ENCODE data around the gene ZNF600.
"Not testable (repeated sequence)": the region's sequence is repeated elsewhere in the genome, so short reads cannot be mapped to it uniquely, and the experiment has no call there.

Gene ZNF600

GRCh38 chr19:52786464-52787354, at the start of gene ZNF600:
TSS of gene ZNF600 (minus strand) at chr19:52786791. CDS start at chr19:52778888, 7,903 bp downstream.
- peak within 1 kb of the TSS; percentile 79 for H2AFZ ChIP-seq (ENCODE audit: low read depth)
- H3K4me3 ChIP-seq (IDR thresholded peaks at IDR 0.05; ENCODE audit: insufficient read depth, low read depth, low read length); H3K36me3 ChIP-seq (ENCODE audit: insufficient read depth); H3K4me1 ChIP-seq (ENCODE audit: low read depth, poor library complexity, severe bottlenecking); H3K79me2 ChIP-seq (ENCODE audit: insufficient read depth, low read depth); H3K27me3 ChIP-seq (ENCODE audit: insufficient read depth, low read depth); H4K20me1 ChIP-seq (ENCODE audit: insufficient read depth); H3K27ac ChIP-seq: not testable (repeated sequence)
- H3K4me2 ChIP-seq = 0 out of 2 replicates have a peak within 1 kb of the TSS, but pooled peaks have one; percentile 33
- peak within 1 kb of the TSS; percentile 37; the same call in 1 of the 2 replicates for H3K9ac ChIP-seq

- not testable (repeated sequence) for H3K4me1 ChIP-seq (ENCODE audit: low read depth, poor library complexity, severe bottlenecking); H3K4me2 ChIP-seq; H3K36me3 ChIP-seq (ENCODE audit: insufficient read depth); H3K4me3 ChIP-seq (IDR thresholded peaks at IDR 0.05; ENCODE audit: insufficient read depth, low read depth, low read length); H4K20me1 ChIP-seq (ENCODE audit: insufficient read depth); H2AFZ ChIP-seq (ENCODE audit: low read depth); H3K27me3 ChIP-seq (ENCODE audit: insufficient read depth, low read depth); H3K27ac ChIP-seq; H3K79me2 ChIP-seq (ENCODE audit: insufficient read depth, low read depth); H3K9ac ChIP-seq
Measured at GRCh38 chr19:52834289-52834688, 47.7 kb upstream of the ZNF600 start.

DNA sequence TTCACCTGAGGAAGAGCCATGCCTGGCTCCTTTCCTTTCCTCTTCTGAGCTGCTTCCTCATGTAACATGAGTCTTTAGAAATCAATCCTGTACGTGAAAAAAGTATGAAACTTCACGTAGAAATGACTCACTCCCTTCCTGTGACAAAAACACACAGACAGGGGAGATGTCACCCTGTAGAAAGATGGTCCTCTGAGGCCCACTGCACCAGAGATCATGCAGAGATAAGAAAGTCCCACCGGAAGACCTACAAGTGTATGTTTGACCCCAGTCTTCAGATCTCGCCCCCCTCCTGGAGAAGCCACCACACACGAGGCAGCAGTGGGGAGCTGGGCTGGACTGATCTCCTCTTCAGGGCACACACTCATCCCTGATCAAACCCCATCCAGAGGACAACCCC, 47.0 kb upstream of the ZNF600 start:
- H3K36me3 ChIP-seq (ENCODE audit: insufficient read depth); H3K27ac ChIP-seq; H3K4me3 ChIP-seq (IDR thresholded peaks at IDR 0.05; ENCODE audit: insufficient read depth, low read depth, low read length); H4K20me1 ChIP-seq (ENCODE audit: insufficient read depth); H3K79me2 ChIP-seq (ENCODE audit: insufficient read depth, low read depth); H3K4me1 ChIP-seq (ENCODE audit: low read depth, poor library complexity, severe bottlenecking); H3K9ac ChIP-seq; H3K27me3 ChIP-seq (ENCODE audit: insufficient read depth, low read depth); H2AFZ ChIP-seq (ENCODE audit: low read depth); H3K4me2 ChIP-seq: not testable (repeated sequence)

GRCh38 chr19:52829866-52830265, 43.3 kb upstream of the ZNF600 start:
- not testable (repeated sequence) for H3K36me3 ChIP-seq (ENCODE audit: insufficient read depth); H3K79me2 ChIP-seq (ENCODE audit: insufficient read depth, low read depth); H3K4me2 ChIP-seq; H3K4me1 ChIP-seq (ENCODE audit: low read depth, poor library complexity, severe bottlenecking); H3K9ac ChIP-seq; H3K4me3 ChIP-seq (IDR thresholded peaks at IDR 0.05; ENCODE audit: insufficient read depth, low read depth, low read length); H3K27ac ChIP-seq; H2AFZ ChIP-seq (ENCODE audit: low read depth); H3K27me3 ChIP-seq (ENCODE audit: insufficient read depth, low read depth); H4K20me1 ChIP-seq (ENCODE audit: insufficient read depth)

DNA sequence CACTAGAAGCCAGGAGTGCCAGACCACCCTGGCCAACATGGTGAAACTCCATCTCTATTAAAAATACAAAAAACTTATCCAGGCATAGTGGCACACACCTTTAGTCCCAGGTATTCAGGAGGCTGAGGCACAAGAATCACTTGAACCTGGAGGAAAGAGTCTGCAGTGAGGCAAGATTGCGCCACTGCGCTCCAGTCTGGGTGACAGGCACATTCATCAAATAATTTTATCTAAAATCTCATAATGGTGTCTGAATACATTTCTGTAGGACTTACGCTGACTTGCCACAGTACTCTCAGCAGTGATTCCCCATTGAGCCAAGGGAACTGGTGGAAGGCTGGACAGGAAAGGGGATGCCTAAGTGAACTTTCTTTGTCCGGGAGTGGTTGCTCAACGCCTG, 39.2 kb upstream of the ZNF600 start:
- no peaks in the 10 kb centered on the region for H3K36me3 ChIP-seq (ENCODE audit: insufficient read depth)
- H3K79me2 ChIP-seq (ENCODE audit: insufficient read depth, low read depth) = no peaks in the 10 kb centered on the region
- no peak overlapping the region for H3K4me3 ChIP-seq (IDR thresholded peaks at IDR 0.05; ENCODE audit: insufficient read depth, low read depth, low read length)
- H3K4me2 ChIP-seq = no peak overlapping the region
- H3K27ac ChIP-seq = no peak overlapping the region
- H2AFZ ChIP-seq (ENCODE audit: low read depth) = no peak overlapping the region
- TF ChIP-seq, protein P1, sequence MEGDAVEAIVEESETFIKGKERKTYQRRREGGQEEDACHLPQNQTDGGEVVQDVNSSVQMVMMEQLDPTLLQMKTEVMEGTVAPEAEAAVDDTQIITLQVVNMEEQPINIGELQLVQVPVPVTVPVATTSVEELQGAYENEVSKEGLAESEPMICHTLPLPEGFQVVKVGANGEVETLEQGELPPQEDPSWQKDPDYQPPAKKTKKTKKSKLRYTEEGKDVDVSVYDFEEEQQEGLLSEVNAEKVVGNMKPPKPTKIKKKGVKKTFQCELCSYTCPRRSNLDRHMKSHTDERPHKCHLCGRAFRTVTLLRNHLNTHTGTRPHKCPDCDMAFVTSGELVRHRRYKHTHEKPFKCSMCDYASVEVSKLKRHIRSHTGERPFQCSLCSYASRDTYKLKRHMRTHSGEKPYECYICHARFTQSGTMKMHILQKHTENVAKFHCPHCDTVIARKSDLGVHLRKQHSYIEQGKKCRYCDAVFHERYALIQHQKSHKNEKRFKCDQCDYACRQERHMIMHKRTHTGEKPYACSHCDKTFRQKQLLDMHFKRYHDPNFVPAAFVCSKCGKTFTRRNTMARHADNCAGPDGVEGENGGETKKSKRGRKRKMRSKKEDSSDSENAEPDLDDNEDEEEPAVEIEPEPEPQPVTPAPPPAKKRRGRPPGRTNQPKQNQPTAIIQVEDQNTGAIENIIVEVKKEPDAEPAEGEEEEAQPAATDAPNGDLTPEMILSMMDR (conservative IDR thresholded peaks at IDR 0.05; ENCODE audit: low read depth, low read length) = no peak
- H3K27me3 ChIP-seq (ENCODE audit: insufficient read depth, low read depth) = no peaks in the 10 kb centered on the region
- H4K20me1 ChIP-seq (ENCODE audit: insufficient read depth) = no peaks in the 10 kb centered on the region
- no peaks in the 10 kb centered on the region for H3K4me1 ChIP-seq (ENCODE audit: low read depth, poor library complexity, severe bottlenecking)
- H3K9ac ChIP-seq = no peak overlapping the region

DNA sequence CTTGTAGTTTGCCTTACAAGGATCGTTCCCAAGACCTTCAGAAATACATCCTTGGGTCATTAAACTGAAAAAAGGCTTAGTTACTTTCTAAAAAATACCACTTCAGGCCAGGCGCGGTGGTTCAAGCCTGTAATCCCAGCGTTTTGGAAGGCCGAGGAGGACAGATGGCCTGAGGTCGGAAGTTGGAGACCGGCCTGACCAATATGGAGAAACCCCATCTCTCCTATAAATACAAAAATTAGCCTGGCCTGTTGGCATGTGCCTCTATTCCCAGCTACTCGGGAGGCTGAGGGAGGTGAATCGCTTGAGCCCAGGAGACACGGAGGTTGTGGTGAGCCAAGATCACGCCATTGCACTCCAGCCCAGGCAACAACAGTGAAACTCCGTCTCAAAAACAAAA, 37.1 kb upstream of the ZNF600 start:
- H3K4me1 ChIP-seq (ENCODE audit: low read depth, poor library complexity, severe bottlenecking) = no peaks in the 10 kb centered on the region
- no peaks in the 10 kb centered on the region for H3K79me2 ChIP-seq (ENCODE audit: insufficient read depth, low read depth)
- H3K27ac ChIP-seq = no peak overlapping the region
- no peaks in the 10 kb centered on the region for H3K27me3 ChIP-seq (ENCODE audit: insufficient read depth, low read depth)
- H3K4me3 ChIP-seq (IDR thresholded peaks at IDR 0.05; ENCODE audit: insufficient read depth, low read depth, low read length) = no peak overlapping the region
- H2AFZ ChIP-seq (ENCODE audit: low read depth) = no peak overlapping the region
- no peak overlapping the region for H3K4me2 ChIP-seq
- H3K9ac ChIP-seq = no peak overlapping the region
- TF ChIP-seq, protein P1 (conservative IDR thresholded peaks at IDR 0.05; ENCODE audit: low read depth, low read length) = no peak
- no peaks in the 10 kb centered on the region for H4K20me1 ChIP-seq (ENCODE audit: insufficient read depth)
- no peaks in the 10 kb centered on the region for H3K36me3 ChIP-seq (ENCODE audit: insufficient read depth)

GRCh38 chr19:52821204-52821960, 34.8 kb upstream of the ZNF600 start, which contains the start of gene ZNF28:
TSS of gene ZNF28 (minus strand) at chr19:52821633. CDS start at chr19:52817958, 3,675 bp downstream.
- not testable (repeated sequence) for H3K27me3 ChIP-seq (ENCODE audit: insufficient read depth, low read depth); H3K36me3 ChIP-seq (ENCODE audit: insufficient read depth); H3K9ac ChIP-seq; H3K27ac ChIP-seq; H3K4me1 ChIP-seq (ENCODE audit: low read depth, poor library complexity, severe bottlenecking); H3K4me2 ChIP-seq; H3K4me3 ChIP-seq (IDR thresholded peaks at IDR 0.05; ENCODE audit: insufficient read depth, low read depth, low read length); H3K79me2 ChIP-seq (ENCODE audit: insufficient read depth, low read depth); H4K20me1 ChIP-seq (ENCODE audit: insufficient read depth)
- H2AFZ ChIP-seq (ENCODE audit: low read depth) = peak within 1 kb of the TSS; percentile 34; the same call in 1 of the 2 replicates

GRCh38 chr19:52820472-52821203, 34.0 kb upstream of the ZNF600 start:
- not testable (repeated sequence) for H2AFZ ChIP-seq (ENCODE audit: low read depth); H3K27ac ChIP-seq; H3K4me2 ChIP-seq; H4K20me1 ChIP-seq (ENCODE audit: insufficient read depth); H3K36me3 ChIP-seq (ENCODE audit: insufficient read depth); H3K4me3 ChIP-seq (IDR thresholded peaks at IDR 0.05; ENCODE audit: insufficient read depth, low read depth, low read length); H3K27me3 ChIP-seq (ENCODE audit: insufficient read depth, low read depth); H3K4me1 ChIP-seq (ENCODE audit: low read depth, poor library complexity, severe bottlenecking); H3K79me2 ChIP-seq (ENCODE audit: insufficient read depth, low read depth); H3K9ac ChIP-seq
